Keratinocyte (primary cell): ENCODE data around the gene NAALADL2. TPM values are rescaled to one million over a fixed set of nuclear protein-coding genes. Genes with fewer than 3 reads are reported as not detected.
"Not testable (repeated sequence)": the region's sequence is repeated elsewhere in the genome, so short reads cannot be mapped to it uniquely, and the experiment has no call there.

ENCODE experiments used
- DNase-seq: peaks from one replicate; pipeline ENCODE4 v3.0.0-alpha.2; 2011; ENCODE audit warnings: low read depth, missing footprints, low spot score
- FAIRE-seq: peaks from 2 replicates; lab custom pipeline; 2011; peaks lifted over from hg19 to GRCh38; lab: Jason Lieb, UNC
- H2AFZ ChIP-seq: 2 replicates; pipeline ENCODE4 v1.6.0; 2012; ENCODE audit warnings: low read length, control low read depth, inconsistent platforms; ENCODE audit not compliant: control insufficient read depth
- H3K27ac ChIP-seq: 2 replicates; pipeline ENCODE4 v1.5.1; 2011; ENCODE audit warnings: low read length; ENCODE audit not compliant: control insufficient read depth, insufficient read depth
- H3K27me3 ChIP-seq: 3 replicates; pipeline ENCODE4 v1.6.0; 2011; ENCODE audit warnings: low read length; ENCODE audit not compliant: control insufficient read depth, insufficient read depth; ENCODE audit errors: extremely low read depth
- H3K36me3 ChIP-seq, 2 experiments: 2 replicates in 1 of 2; 3 replicates in 1 of 2; pipeline ENCODE4 v1.5.1; 2011; ENCODE audit warnings: low read length in 2 of 2, mild to moderate bottlenecking in 1 of 2; ENCODE audit not compliant: control insufficient read depth in 2 of 2, insufficient read depth in 2 of 2; ENCODE audit errors: extremely low read depth in 1 of 2
- H3K4me1 ChIP-seq: 3 replicates; pipeline ENCODE4 v1.5.1; 2011; ENCODE audit warnings: low read length; ENCODE audit not compliant: control insufficient read depth, insufficient read depth; ENCODE audit errors: extremely low read depth
- H3K4me2 ChIP-seq: 3 replicates; pipeline ENCODE4 v1.6.0; 2011; ENCODE audit warnings: low read depth, low read length; ENCODE audit not compliant: control insufficient read depth, insufficient read depth; ENCODE audit errors: extremely low read depth
- H3K4me3 ChIP-seq, 3 experiments: fragments of 200-600 bp in 1 of 3; sonication (generic) in 1 of 3; 2 replicates in 2 of 3; 3 replicates in 1 of 3; pipeline ENCODE4 v1.5.1; 2011 to 2016; ENCODE audit warnings: low read length in 3 of 3, mild to moderate bottlenecking in 3 of 3, control low read depth in 2 of 3, inconsistent platforms in 1 of 3, low read depth in 1 of 3, mixed read lengths in 1 of 3, mixed run types in 1 of 3, moderate library complexity in 1 of 3; ENCODE audit not compliant: control insufficient read depth in 2 of 3, insufficient read depth in 2 of 3; ENCODE audit errors: extremely low read depth in 1 of 3
- H3K79me2 ChIP-seq: 2 replicates; pipeline ENCODE4 v1.6.0; 2012; ENCODE audit warnings: low read length; ENCODE audit not compliant: control insufficient read depth, insufficient read depth
- H3K9ac ChIP-seq: 3 replicates; pipeline ENCODE4 v1.6.0; 2011; ENCODE audit warnings: low read length; ENCODE audit not compliant: control insufficient read depth, insufficient read depth; ENCODE audit errors: extremely low read depth
- H3K9me1 ChIP-seq: 3 replicates; pipeline ENCODE4 v1.6.0; 2011; ENCODE audit warnings: low read length; ENCODE audit not compliant: control insufficient read depth, insufficient read depth; ENCODE audit errors: extremely low read depth
- H3K9me3 ChIP-seq: 2 replicates; pipeline ENCODE4 v1.5.1; 2012; ENCODE audit warnings: low read depth, low read length; ENCODE audit not compliant: control insufficient read depth
- H4K20me1 ChIP-seq: 3 replicates; pipeline ENCODE4 v1.6.0; 2011; ENCODE audit warnings: low read length; ENCODE audit not compliant: control insufficient read depth, insufficient read depth; ENCODE audit errors: extremely low read depth
- EZH2 ChIP-seq: IDR thresholded peaks from one replicate; pipeline ENCODE4 v1.6.1; 2012; ENCODE audit warnings: inconsistent platforms, mild to moderate bottlenecking, low read length, moderate library complexity
- dilution Hi-C: fragments of 300-500 bp; cut with MboI; formaldehyde crosslinking; loops from one replicate; pipeline ENCODE4 v1.7.0; 2020; ENCODE audit warnings: low sequenced_read_pairs; ENCODE audit not compliant: extremely low pct_ligation_motif_present
- polyA plus RNA-seq, 5 experiments: library from polyadenylated mRNA; depleted of rRNA in 3 of 5; stranded (reverse) in 3 of 5; stranded (forward) in 1 of 5; unstranded in 1 of 5; fragments of >200 nt; gene quantifications; 1 replicate in 1 of 5; 2 replicates in 3 of 5; 3 replicates in 1 of 5; pipeline versions ENCODE4 v1.2.1 to v1.2.3, GENCODE V29; 2011 to 2012; ENCODE audit warnings: missing spikeins in 2 of 5, low read depth in 1 of 5, low replicate concordance in 1 of 5
- TF ChIP-seq, protein P1 (sequence below), 3 experiments: IDR thresholded peaks in 1 of 3; conservative IDR thresholded peaks in 1 of 3; optimal IDR thresholded peaks in 1 of 3; 2 replicates in 2 of 3; 3 replicates in 1 of 3; pipeline versions ENCODE3 to v1.5.1; 2011; ENCODE audit warnings: low read length in 3 of 3, mild to moderate bottlenecking in 3 of 3, moderate library complexity in 2 of 3, control low read depth in 1 of 3, inconsistent platforms in 1 of 3; ENCODE audit not compliant: insufficient read depth in 2 of 3; ENCODE audit errors: extremely low read depth in 1 of 3

NAALADL2 gene
- polyA plus RNA-seq, 1 donor (not counting 4 experiments of a cell fraction or from before 2014, with no cell fraction given) = 0.75 TPM

DNA sequence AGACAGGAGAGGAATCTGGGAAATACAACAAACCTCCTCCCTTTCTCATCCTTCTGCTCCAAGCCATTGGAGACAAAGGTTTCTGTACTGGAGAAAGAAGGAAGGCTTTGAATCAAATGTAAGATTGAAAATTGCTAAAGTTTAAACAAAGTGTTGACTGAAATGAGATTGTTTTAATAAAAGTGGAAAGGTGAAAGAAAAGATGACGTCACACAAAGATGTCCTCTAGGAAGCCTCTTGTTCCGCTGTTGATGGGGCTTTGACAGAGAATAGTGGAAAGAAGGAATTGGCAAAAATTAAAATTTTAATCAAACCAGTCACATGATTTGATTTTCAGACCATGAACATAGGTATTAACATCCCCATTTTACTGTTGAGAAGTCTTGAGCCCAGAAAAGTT is 967.6 kb downstream of the NAALADL2 start:
- H3K27ac ChIP-seq = no peak overlapping the region
- no peaks in the 10 kb centered on the region for H3K36me3 ChIP-seq
- FAIRE-seq = no peak
- H3K4me1 ChIP-seq = no peaks in the 10 kb centered on the region
- dilution Hi-C loops = no loop called here
- H3K4me2 ChIP-seq = no peak overlapping the region
- no peaks in the 10 kb centered on the region for H3K79me2 ChIP-seq
- TF ChIP-seq, protein P1, sequence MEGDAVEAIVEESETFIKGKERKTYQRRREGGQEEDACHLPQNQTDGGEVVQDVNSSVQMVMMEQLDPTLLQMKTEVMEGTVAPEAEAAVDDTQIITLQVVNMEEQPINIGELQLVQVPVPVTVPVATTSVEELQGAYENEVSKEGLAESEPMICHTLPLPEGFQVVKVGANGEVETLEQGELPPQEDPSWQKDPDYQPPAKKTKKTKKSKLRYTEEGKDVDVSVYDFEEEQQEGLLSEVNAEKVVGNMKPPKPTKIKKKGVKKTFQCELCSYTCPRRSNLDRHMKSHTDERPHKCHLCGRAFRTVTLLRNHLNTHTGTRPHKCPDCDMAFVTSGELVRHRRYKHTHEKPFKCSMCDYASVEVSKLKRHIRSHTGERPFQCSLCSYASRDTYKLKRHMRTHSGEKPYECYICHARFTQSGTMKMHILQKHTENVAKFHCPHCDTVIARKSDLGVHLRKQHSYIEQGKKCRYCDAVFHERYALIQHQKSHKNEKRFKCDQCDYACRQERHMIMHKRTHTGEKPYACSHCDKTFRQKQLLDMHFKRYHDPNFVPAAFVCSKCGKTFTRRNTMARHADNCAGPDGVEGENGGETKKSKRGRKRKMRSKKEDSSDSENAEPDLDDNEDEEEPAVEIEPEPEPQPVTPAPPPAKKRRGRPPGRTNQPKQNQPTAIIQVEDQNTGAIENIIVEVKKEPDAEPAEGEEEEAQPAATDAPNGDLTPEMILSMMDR (optimal IDR thresholded peaks at IDR 0.05 in 1 of 3, IDR thresholded peaks at IDR 0.05 in 1 of 3, conservative IDR thresholded peaks at IDR 0.05 in 1 of 3; ENCODE audit: extremely low read depth in 1 of 3, insufficient read depth in 2 of 3, low read length in 3 of 3) = no peak
- TF ChIP-seq EZH2 = no peak
- no peak overlapping the region for H3K4me3 ChIP-seq
- H3K27me3 ChIP-seq = no peaks in the 10 kb centered on the region
- no peak overlapping the region for H3K9ac ChIP-seq
- no peak for DNase-seq
- no peaks in the 10 kb centered on the region for H3K9me1 ChIP-seq
- H2AFZ ChIP-seq = no peak overlapping the region
- H4K20me1 ChIP-seq = no peaks in the 10 kb centered on the region
- no peaks in the 10 kb centered on the region for H3K9me3 ChIP-seq

DNA sequence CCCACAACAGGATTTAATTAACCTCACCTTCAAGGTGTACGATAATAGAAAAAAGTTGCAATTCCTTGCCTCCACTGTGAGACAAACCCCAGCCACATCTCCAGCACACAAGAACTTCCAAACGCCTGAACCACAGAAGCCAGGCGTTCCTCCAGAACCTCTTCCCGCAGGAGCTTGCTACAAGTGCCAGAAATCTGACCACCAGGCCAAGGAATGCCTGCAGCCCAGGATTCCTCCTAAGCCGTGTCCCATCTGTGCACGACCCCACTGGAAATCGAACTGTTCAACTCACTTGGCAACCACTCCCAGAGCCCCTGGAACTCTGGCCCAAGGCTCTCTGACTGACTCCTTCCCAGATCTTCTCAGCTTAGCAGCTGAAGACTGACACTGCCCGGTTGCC is 970.7 kb downstream of the NAALADL2 start:
- H3K9me1 ChIP-seq, dilution Hi-C loops, H3K36me3 ChIP-seq, FAIRE-seq, H3K4me1 ChIP-seq, H3K4me2 ChIP-seq, H3K79me2 ChIP-seq, H3K27me3 ChIP-seq, H3K4me3 ChIP-seq, H2AFZ ChIP-seq, H3K9ac ChIP-seq, H4K20me1 ChIP-seq, DNase-seq, H3K9me3 ChIP-seq, H3K27ac ChIP-seq: not testable (repeated sequence)

- FAIRE-seq = not testable (repeated sequence)
Measured at GRCh38 chr3:175835763-175836162, 976.6 kb downstream of the NAALADL2 start.

More at GRCh38 chr3:175835763-175836162, 976.6 kb downstream of the NAALADL2 start:
- H3K79me2 ChIP-seq, H3K4me1 ChIP-seq, H3K9me3 ChIP-seq, dilution Hi-C loops, H3K4me2 ChIP-seq, DNase-seq, H3K9me1 ChIP-seq, H3K27me3 ChIP-seq, H3K27ac ChIP-seq, H4K20me1 ChIP-seq, H2AFZ ChIP-seq, H3K36me3 ChIP-seq, H3K4me3 ChIP-seq, H3K9ac ChIP-seq: not testable (repeated sequence)
